Skeletal muscle satellite cell (primary cell): Measurements from ENCODE around the gene ABTB2.

Experiments
- H3K27me3 ChIP-seq: 2 replicates; pipeline ENCODE4 v1.7.0; 2013; ENCODE audit warnings: low read length; ENCODE audit not compliant: control insufficient read depth, insufficient read depth
- H3K36me3 ChIP-seq: 2 replicates; pipeline ENCODE4 v1.7.0; 2013; ENCODE audit warnings: mild to moderate bottlenecking, control low read depth, low read length; ENCODE audit not compliant: insufficient read depth
- H3K4me1 ChIP-seq: 2 replicates; pipeline ENCODE4 v1.7.0; 2013; ENCODE audit warnings: low read length; ENCODE audit not compliant: control insufficient read depth, insufficient read depth
- H3K4me2 ChIP-seq: 2 replicates; pipeline ENCODE4 v1.7.0; 2013; ENCODE audit warnings: mild to moderate bottlenecking, low read length
- H3K4me3 ChIP-seq: 2 replicates; pipeline ENCODE4 v1.7.0; 2013; ENCODE audit warnings: low read length
- H3K9ac ChIP-seq: 2 replicates; pipeline ENCODE4 v1.7.0; 2013; ENCODE audit warnings: mild to moderate bottlenecking, low read depth, low read length, moderate library complexity
- H3K9me3 ChIP-seq: replicated peaks from 2 replicates; pipeline ENCODE4 v1.7.0; 2013; ENCODE audit warnings: mild to moderate bottlenecking, control low read depth, low read length

The ABTB2 gene

GRCh38 chr11:34266090-34266912 lies 91.5 kb downstream of the ABTB2 start:
- Histone ChIP-seq H3K9me3 (no peaks in the 10 kb centered on the region), H3K4me2 (peak overlapping the region; percentile 36), H3K36me3 (no peaks in the 10 kb centered on the region), H3K4me3 (no peak overlapping the region), H3K4me1 (peaks cover 19% of the 10 kb centered on the region), H3K9ac (no peak overlapping the region), H3K27me3 (peaks cover 4% of the 10 kb centered on the region)

GRCh38 chr11:34264303-34265110 lies 93.3 kb downstream of the ABTB2 start:
- peaks cover 4% of the 10 kb centered on the region for H3K27me3 ChIP-seq
- peaks cover 19% of the 10 kb centered on the region for H3K4me1 ChIP-seq
- no peak overlapping the region for H3K9ac ChIP-seq
- no peaks in the 10 kb centered on the region for H3K36me3 ChIP-seq
- no peak overlapping the region for H3K4me3 ChIP-seq
- no peaks in the 10 kb centered on the region for H3K9me3 ChIP-seq
- H3K4me2 ChIP-seq, result no peak overlapping the region

- Histone ChIP-seq H3K4me1 (peaks cover 19% of the 10 kb centered on the region), H3K36me3 (no peaks in the 10 kb centered on the region), H3K9ac (no peak overlapping the region), H3K4me2 (no peak overlapping the region), H3K27me3 (no peaks in the 10 kb centered on the region), H3K9me3 (no peaks in the 10 kb centered on the region), H3K4me3 (no peak overlapping the region)
Measured at GRCh38 chr11:34263441-34264091, 94.2 kb downstream of the ABTB2 start.

- no peaks in the 10 kb centered on the region for H3K36me3 ChIP-seq
- no peak overlapping the region for H3K4me3 ChIP-seq
- H3K4me2 ChIP-seq, result no peak overlapping the region
- H3K9me3 ChIP-seq, result no peaks in the 10 kb centered on the region
- H3K9ac ChIP-seq, result no peak overlapping the region
- no peaks in the 10 kb centered on the region for H3K27me3 ChIP-seq
- H3K4me1 ChIP-seq, result peaks cover 19% of the 10 kb centered on the region
Measured at GRCh38 chr11:34262531-34263081, 95.2 kb downstream of the ABTB2 start.

- Histone ChIP-seq H3K36me3 (no peaks in the 10 kb centered on the region), H3K27me3 (no peaks in the 10 kb centered on the region), H3K4me2 (no peak overlapping the region), H3K9me3 (no peaks in the 10 kb centered on the region), H3K4me3 (no peak overlapping the region), H3K4me1 (peaks cover 13% of the 10 kb centered on the region), H3K9ac (no peak overlapping the region)
Measured at GRCh38 chr11:34261820-34262219, 96.0 kb downstream of the ABTB2 start.

GRCh38 chr11:34261095-34261494 lies 96.7 kb downstream of the ABTB2 start:
- H3K4me3 ChIP-seq, result no peak overlapping the region
- H3K9me3 ChIP-seq, result no peaks in the 10 kb centered on the region
- H3K9ac ChIP-seq, result no peak overlapping the region
- no peak overlapping the region for H3K4me2 ChIP-seq
- H3K4me1 ChIP-seq, result peaks cover 9% of the 10 kb centered on the region
- H3K27me3 ChIP-seq, result no peaks in the 10 kb centered on the region
- no peaks in the 10 kb centered on the region for H3K36me3 ChIP-seq

GRCh38 chr11:34260072-34260575 lies 97.7 kb downstream of the ABTB2 start:
- H3K4me1 ChIP-seq, result peaks cover 6% of the 10 kb centered on the region
- H3K9ac ChIP-seq, result no peak overlapping the region
- H3K27me3 ChIP-seq, result no peaks in the 10 kb centered on the region

GRCh38 chr11:34259087-34259486 lies 98.7 kb downstream of the ABTB2 start:
- Histone ChIP-seq H3K9me3 (no peaks in the 10 kb centered on the region), H3K4me1 (peaks cover 6% of the 10 kb centered on the region), H3K4me2 (no peak overlapping the region), H3K27me3 (no peaks in the 10 kb centered on the region), H3K9ac (no peak overlapping the region), H3K4me3 (no peak overlapping the region), H3K36me3 (no peaks in the 10 kb centered on the region)

More at GRCh38 chr11:34260072-34260575, 97.7 kb downstream of the ABTB2 start:
- Histone ChIP-seq H3K4me2 (no peak overlapping the region), H3K36me3 (no peaks in the 10 kb centered on the region), H3K9me3 (no peaks in the 10 kb centered on the region), H3K4me3 (no peak overlapping the region)

GRCh38 chr11:34256626-34257025 lies 101.2 kb downstream of the ABTB2 start:
- H3K9ac ChIP-seq, result no peak overlapping the region
- no peak overlapping the region for H3K4me3 ChIP-seq
- H3K36me3 ChIP-seq, result no peaks in the 10 kb centered on the region
- H3K4me1 ChIP-seq, result peaks cover 6% of the 10 kb centered on the region
- no peaks in the 10 kb centered on the region for H3K9me3 ChIP-seq
- H3K4me2 ChIP-seq, result no peak overlapping the region
- no peaks in the 10 kb centered on the region for H3K27me3 ChIP-seq

GRCh38 chr11:34256150-34256549 lies 101.7 kb downstream of the ABTB2 start:
- no peaks in the 10 kb centered on the region for H3K9me3 ChIP-seq
- no peaks in the 10 kb centered on the region for H3K27me3 ChIP-seq
- no peak overlapping the region for H3K9ac ChIP-seq
- no peaks in the 10 kb centered on the region for H3K36me3 ChIP-seq
- no peak overlapping the region for H3K4me2 ChIP-seq
- no peak overlapping the region for H3K4me3 ChIP-seq
- H3K4me1 ChIP-seq, result peaks cover 11% of the 10 kb centered on the region

GRCh38 chr11:34255101-34255500 lies 102.7 kb downstream of the ABTB2 start:
- Histone ChIP-seq H3K4me2 (no peak overlapping the region), H3K4me3 (no peak overlapping the region), H3K27me3 (no peaks in the 10 kb centered on the region), H3K36me3 (no peaks in the 10 kb centered on the region), H3K9ac (no peak overlapping the region), H3K4me1 (peaks cover 21% of the 10 kb centered on the region), H3K9me3 (no peaks in the 10 kb centered on the region)
